Activated naive CD4-positive, alpha-beta T cell treated with anti-CD3 and anti-CD28 coated beads, Interleukin-2, amount 10 ng/mL, durations not matched to agents 7 days and 5 days (primary cell): ENCODE data around the gene RHOD.

Experiments
- CTCF ChIA-PET: fragments of 350-600 bp; sonication (Branson Sonifier 250); formaldehyde crosslinking; loops from one replicate; lab custom pipeline; 2021; ENCODE audit warnings: antibody characterized with exemption; lab: Charles Lee
- DNase-seq: peaks from one replicate; pipeline ENCODE4 v3.0.0-alpha.2; 2020
- H3K27ac Mint-ChIP-seq: one replicate; pipeline ENCODE4 v1.8.0; 2021; ENCODE audit warnings: mild to moderate bottlenecking, moderate library complexity, mixed read lengths
- H3K27me3 Mint-ChIP-seq: one replicate; pipeline ENCODE4 v1.8.0; 2021; ENCODE audit warnings: mild to moderate bottlenecking, mixed read lengths
- H3K36me3 Mint-ChIP-seq: one replicate; pipeline ENCODE4 v1.8.0; 2021; ENCODE audit warnings: mixed read lengths
- H3K4me1 Mint-ChIP-seq: one replicate; pipeline ENCODE4 v1.8.0; 2021; ENCODE audit warnings: mixed read lengths
- H3K4me3 Mint-ChIP-seq: one replicate; pipeline ENCODE4 v1.8.0; 2021; ENCODE audit warnings: mild to moderate bottlenecking, moderate library complexity, mixed read lengths
- H3K9me3 Mint-ChIP-seq: one replicate; pipeline ENCODE4 v1.8.0; 2021; ENCODE audit warnings: mixed read lengths

RHOD gene

GRCh38 chr11:67024966-67025365, 31.7 kb upstream of the RHOD start:
- H3K4me1 Mint-ChIP-seq: peaks cover 28% of the 10 kb centered on the region
- H3K9me3 Mint-ChIP-seq: no peaks in the 10 kb centered on the region
- H3K36me3 Mint-ChIP-seq: no peaks in the 10 kb centered on the region
- DNase-seq: no peak
- no peak overlapping the region for H3K4me3 Mint-ChIP-seq
- peaks cover 99% of the 10 kb centered on the region for H3K27me3 Mint-ChIP-seq
- no peak overlapping the region for H3K27ac Mint-ChIP-seq
- CTCF ChIA-PET: interaction anchor here (1.0 kb wide), 1 partner anchor 66 kb away, joined by 3 read pairs; no protein-coding TSS in a partner anchor

GRCh38 chr11:67025750-67026149, 30.9 kb upstream of the RHOD start:
- Mint-ChIP-seq H3K9me3 (no peaks in the 10 kb centered on the region), H3K4me1 (peaks cover 28% of the 10 kb centered on the region), H3K4me3 (no peak overlapping the region), H3K36me3 (no peaks in the 10 kb centered on the region), H3K27me3 (peaks cover 99% of the 10 kb centered on the region), H3K27ac (no peak overlapping the region)
- DNase-seq: no peak
- CTCF ChIA-PET: interaction anchor here (1.0 kb wide), 1 partner anchor 60 kb away, joined by 3 read pairs; no protein-coding TSS in a partner anchor

GRCh38 chr11:67026941-67027340, 29.7 kb upstream of the RHOD start:
- Mint-ChIP-seq H3K27ac (no peak overlapping the region), H3K4me3 (no peak overlapping the region), H3K4me1 (peaks cover 28% of the 10 kb centered on the region), H3K27me3 (peaks cover 99% of the 10 kb centered on the region), H3K9me3 (no peaks in the 10 kb centered on the region), H3K36me3 (no peaks in the 10 kb centered on the region)
- no peak for DNase-seq
- CTCF ChIA-PET: interaction anchor here (0.8 to 1.4 kb wide), 3 partner anchors 10 to 44 kb away, joined by 3 to 4 read pairs (median 3); no protein-coding TSS in a partner anchor

GRCh38 chr11:67027483-67027930, 29.1 kb upstream of the RHOD start:
- H3K4me1 Mint-ChIP-seq: peaks cover 22% of the 10 kb centered on the region
- CTCF ChIA-PET: interaction anchor here (0.8 to 1.4 kb wide), 3 partner anchors 11 to 43 kb away, joined by 3 to 4 read pairs (median 3); no protein-coding TSS in a partner anchor
- no peak overlapping the region for H3K4me3 Mint-ChIP-seq
- DNase-seq: no peak
- no peaks in the 10 kb centered on the region for H3K9me3 Mint-ChIP-seq
- no peaks in the 10 kb centered on the region for H3K36me3 Mint-ChIP-seq
- no peak overlapping the region for H3K27ac Mint-ChIP-seq
- H3K27me3 Mint-ChIP-seq: peaks cover 99% of the 10 kb centered on the region

- peaks cover 20% of the 10 kb centered on the region for H3K4me1 Mint-ChIP-seq
- H3K27ac Mint-ChIP-seq: no peak overlapping the region
- no peaks in the 10 kb centered on the region for H3K9me3 Mint-ChIP-seq
- peaks cover 99% of the 10 kb centered on the region for H3K27me3 Mint-ChIP-seq
- H3K36me3 Mint-ChIP-seq: no peaks in the 10 kb centered on the region
- CTCF ChIA-PET: interaction anchor here (0.8 to 1.4 kb wide), 2 partner anchors 19 to 43 kb away, joined by 3 to 4 read pairs; no protein-coding TSS in a partner anchor
- H3K4me3 Mint-ChIP-seq: no peak overlapping the region
- no peak for DNase-seq
Measured at GRCh38 chr11:67027943-67028542, 28.6 kb upstream of the RHOD start.

- H3K4me3 Mint-ChIP-seq: no peak overlapping the region
- CTCF ChIA-PET: no interaction called here
- no peak overlapping the region for H3K27ac Mint-ChIP-seq
- no peaks in the 10 kb centered on the region for H3K9me3 Mint-ChIP-seq
- H3K36me3 Mint-ChIP-seq: no peaks in the 10 kb centered on the region
- peaks cover 13% of the 10 kb centered on the region for H3K4me1 Mint-ChIP-seq
- DNase-seq: no peak
- peaks cover 100% of the 10 kb centered on the region for H3K27me3 Mint-ChIP-seq
Measured at GRCh38 chr11:67029146-67029545, 27.5 kb upstream of the RHOD start.

GRCh38 chr11:67030976-67031375, 25.7 kb upstream of the RHOD start:
- no peak for DNase-seq
- CTCF ChIA-PET: no interaction called here
- Mint-ChIP-seq H3K4me3 (no peak overlapping the region), H3K36me3 (no peaks in the 10 kb centered on the region), H3K9me3 (no peaks in the 10 kb centered on the region), H3K4me1 (no peaks in the 10 kb centered on the region), H3K27me3 (peaks cover 97% of the 10 kb centered on the region), H3K27ac (no peak overlapping the region)

GRCh38 chr11:67031791-67032561, 24.7 kb upstream of the RHOD start:
- no peak for DNase-seq
- no peak overlapping the region for H3K27ac Mint-ChIP-seq
- no peaks in the 10 kb centered on the region for H3K4me1 Mint-ChIP-seq
- peaks cover 91% of the 10 kb centered on the region for H3K27me3 Mint-ChIP-seq
- CTCF ChIA-PET: no interaction called here
- no peak overlapping the region for H3K4me3 Mint-ChIP-seq
- H3K9me3 Mint-ChIP-seq: no peaks in the 10 kb centered on the region
- no peaks in the 10 kb centered on the region for H3K36me3 Mint-ChIP-seq

GRCh38 chr11:67032830-67033551, 23.7 kb upstream of the RHOD start:
- Mint-ChIP-seq H3K27me3 (peaks cover 82% of the 10 kb centered on the region), H3K4me3 (no peak overlapping the region), H3K4me1 (no peaks in the 10 kb centered on the region), H3K9me3 (no peaks in the 10 kb centered on the region), H3K36me3 (no peaks in the 10 kb centered on the region), H3K27ac (no peak overlapping the region)
- DNase-seq: no peak
- CTCF ChIA-PET: no interaction called here

- DNase-seq: no peak
Measured at GRCh38 chr11:67033661-67034166, 22.9 kb upstream of the RHOD start.

GRCh38 chr11:67034350-67034749, 22.3 kb upstream of the RHOD start:
- DNase-seq: no peak
- Mint-ChIP-seq H3K36me3 (no peaks in the 10 kb centered on the region), H3K4me3 (no peak overlapping the region), H3K9me3 (no peaks in the 10 kb centered on the region), H3K4me1 (no peaks in the 10 kb centered on the region), H3K27ac (no peak overlapping the region), H3K27me3 (peaks cover 73% of the 10 kb centered on the region)
- CTCF ChIA-PET: no interaction called here

More at GRCh38 chr11:67033661-67034166, 22.9 kb upstream of the RHOD start:
- no peak overlapping the region for H3K4me3 Mint-ChIP-seq
- peaks cover 75% of the 10 kb centered on the region for H3K27me3 Mint-ChIP-seq
- CTCF ChIA-PET: no interaction called here
- H3K9me3 Mint-ChIP-seq: no peaks in the 10 kb centered on the region
- no peak overlapping the region for H3K27ac Mint-ChIP-seq
- H3K36me3 Mint-ChIP-seq: no peaks in the 10 kb centered on the region
- no peaks in the 10 kb centered on the region for H3K4me1 Mint-ChIP-seq

- no peak for DNase-seq
- Mint-ChIP-seq H3K27me3 (peaks cover 65% of the 10 kb centered on the region), H3K9me3 (no peaks in the 10 kb centered on the region), H3K4me1 (no peaks in the 10 kb centered on the region), H3K27ac (no peak overlapping the region), H3K4me3 (no peak overlapping the region), H3K36me3 (no peaks in the 10 kb centered on the region)
- CTCF ChIA-PET: interaction anchor here (1.7 kb wide), 1 partner anchor 19 kb away, joined by 3 read pairs; no protein-coding TSS in a partner anchor
Measured at GRCh38 chr11:67040147-67040546, 16.5 kb upstream of the RHOD start.

GRCh38 chr11:67041602-67042001, 15.0 kb upstream of the RHOD start:
- H3K4me1 Mint-ChIP-seq: no peaks in the 10 kb centered on the region
- H3K27me3 Mint-ChIP-seq: peaks cover 72% of the 10 kb centered on the region
- no peak for DNase-seq
- no peak overlapping the region for H3K4me3 Mint-ChIP-seq
- CTCF ChIA-PET: interaction anchor here (1.2 to 1.7 kb wide), 2 partner anchors 20 to 30 kb away, joined by 3 read pairs; no protein-coding TSS in a partner anchor
- no peaks in the 10 kb centered on the region for H3K9me3 Mint-ChIP-seq
- no peaks in the 10 kb centered on the region for H3K36me3 Mint-ChIP-seq
- H3K27ac Mint-ChIP-seq: no peak overlapping the region
